ENCODE results near the gene POLG2.

GRCh38 chr17:64437944-64438525 lies 58.8 kb downstream of the POLG2 start:
- TF ChIP-seq CTCF (IDR thresholded peaks at IDR 0.05) (no peak), POLR2A (IDR thresholded peaks at IDR 0.05) (no peak)

All from testis (tissue), 2 donors.